Activated CD4-positive, CD25-positive, alpha-beta regulatory T cell treated with anti-CD3 and anti-CD28 coated beads, Interleukin-2, amount 50 U/mL, for 24 hours (primary cell): Measurements from ENCODE around the gene MAP4K4.
"Not testable (repeated sequence)": the region's sequence is repeated elsewhere in the genome, so short reads cannot be mapped to it uniquely, and the experiment has no call there.

Experiments
- ATAC-seq, 2 donors: fragments of 150-1000 bp; cut with Tn5 transposase; one replicate each; pipeline ENCODE4 v1.10.0; 2021; ENCODE audit warnings: mild to moderate bottlenecking in 1 of 2, moderate library complexity in 1 of 2

Gene MAP4K4

GRCh38 chr2:101930019-101930418, 232.5 kb downstream of the MAP4K4 start:
- no peak for ATAC-seq

- no peak for ATAC-seq
Observed at GRCh38 chr2:101930847-101931246, 233.3 kb downstream of the MAP4K4 start.

- no peak for ATAC-seq
Observed at GRCh38 chr2:101931402-101931801, 233.9 kb downstream of the MAP4K4 start.

- not testable (repeated sequence) for ATAC-seq
Observed at GRCh38 chr2:101935764-101936163, 238.3 kb downstream of the MAP4K4 start.

GRCh38 chr2:101942851-101943250, 245.3 kb downstream of the MAP4K4 start:
- ATAC-seq: no peak
